HG02970 (cell line): ENCODE results near the gene EYA3.

Source experiments
- ATAC-seq: cut with Tn5 transposase; IDR thresholded peaks from one replicate; pipeline ENCODE4 v1.9.1; 2021; ENCODE audit warnings: mild to moderate bottlenecking, moderate library complexity, moderate number of reproducible peaks; ENCODE audit not compliant: unreplicated experiment, low FRiP score

EYA3 gene

DNA sequence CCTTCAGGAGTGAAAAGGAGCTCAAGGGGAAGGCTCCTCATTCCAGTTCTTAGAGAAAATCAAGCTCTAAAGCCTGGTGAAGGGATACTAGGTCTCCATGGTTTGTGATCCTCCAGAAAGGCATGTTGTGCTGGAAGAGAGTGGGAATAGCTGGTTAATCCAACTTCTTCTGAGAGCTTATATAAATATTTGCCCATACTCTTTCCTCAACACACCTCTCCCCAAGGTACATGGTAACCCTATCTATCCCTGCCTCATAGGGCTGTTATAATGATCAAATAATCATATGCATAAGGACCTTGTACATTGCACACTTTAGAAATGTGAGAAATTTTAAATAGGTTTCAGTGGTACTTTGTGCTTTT lies 114.0 kb downstream of the EYA3 start:
- ATAC-seq = no peak

- ATAC-seq = no peak
These were observed 114.5 kb downstream of the EYA3 start for GRCh38 chr1:27973771-27974416.

DNA sequence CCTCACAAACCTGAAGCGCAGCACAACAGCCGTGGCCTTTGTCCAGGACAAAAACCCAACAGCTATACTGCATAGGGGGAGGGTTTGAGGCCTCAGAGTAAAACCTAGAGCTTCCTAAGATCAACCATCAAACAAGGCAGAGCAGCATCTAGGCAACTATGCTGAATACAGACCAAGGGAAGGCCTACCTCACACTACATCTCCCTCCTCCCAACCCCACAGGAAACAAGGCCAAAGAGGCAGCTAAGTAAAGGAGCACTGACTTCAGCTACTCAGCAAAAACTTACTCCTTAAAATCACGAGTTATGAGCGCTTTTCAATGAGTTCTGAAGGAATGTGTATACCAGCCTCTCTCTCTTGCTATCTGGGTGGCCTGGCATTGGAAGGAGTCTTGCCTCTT lies 116.3 kb downstream of the EYA3 start:
- no peak for ATAC-seq

DNA sequence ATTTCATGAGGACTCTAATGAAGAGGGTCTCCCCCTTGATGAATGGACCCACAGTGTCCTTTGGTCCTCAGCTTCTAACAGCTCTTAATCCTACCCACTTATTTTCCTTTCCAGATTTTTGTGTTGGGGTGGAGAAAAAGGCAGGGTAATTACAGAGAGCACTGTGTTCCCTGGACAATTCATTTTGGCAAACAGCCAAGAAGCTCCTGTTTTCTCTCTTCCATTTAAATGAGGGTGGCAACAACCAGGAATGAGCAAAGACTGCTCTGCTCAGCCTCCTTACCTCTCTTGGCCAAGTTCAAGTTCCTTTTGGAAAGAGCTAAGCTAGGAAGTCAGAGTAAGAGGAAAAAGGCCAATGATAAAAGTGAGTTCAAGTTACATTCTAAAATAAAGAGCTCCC lies 116.7 kb downstream of the EYA3 start:
- ATAC-seq = no peak

- no peak for ATAC-seq
These were observed 118.0 kb downstream of the EYA3 start for GRCh38 chr1:27970401-27970800.

DNA sequence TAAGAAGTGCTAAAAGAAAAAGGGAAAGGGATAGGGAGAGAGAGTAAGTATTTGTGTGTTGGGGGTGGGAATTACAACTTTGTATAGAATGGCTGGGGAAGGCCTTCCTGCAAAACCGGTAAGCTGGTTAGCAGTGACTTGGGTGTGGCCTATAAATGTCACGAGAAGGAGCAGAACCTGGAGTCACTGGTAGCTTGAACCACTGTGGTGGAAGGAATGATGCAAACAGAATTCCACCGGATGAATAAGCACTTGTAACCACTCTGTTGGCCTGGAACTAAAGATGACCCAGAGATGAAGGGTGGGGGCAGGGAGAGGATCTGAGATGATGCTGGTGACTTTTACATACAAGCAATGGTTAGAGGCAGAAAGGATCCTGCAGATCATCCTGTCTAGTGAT lies 119.7 kb downstream of the EYA3 start:
- no peak for ATAC-seq

DNA sequence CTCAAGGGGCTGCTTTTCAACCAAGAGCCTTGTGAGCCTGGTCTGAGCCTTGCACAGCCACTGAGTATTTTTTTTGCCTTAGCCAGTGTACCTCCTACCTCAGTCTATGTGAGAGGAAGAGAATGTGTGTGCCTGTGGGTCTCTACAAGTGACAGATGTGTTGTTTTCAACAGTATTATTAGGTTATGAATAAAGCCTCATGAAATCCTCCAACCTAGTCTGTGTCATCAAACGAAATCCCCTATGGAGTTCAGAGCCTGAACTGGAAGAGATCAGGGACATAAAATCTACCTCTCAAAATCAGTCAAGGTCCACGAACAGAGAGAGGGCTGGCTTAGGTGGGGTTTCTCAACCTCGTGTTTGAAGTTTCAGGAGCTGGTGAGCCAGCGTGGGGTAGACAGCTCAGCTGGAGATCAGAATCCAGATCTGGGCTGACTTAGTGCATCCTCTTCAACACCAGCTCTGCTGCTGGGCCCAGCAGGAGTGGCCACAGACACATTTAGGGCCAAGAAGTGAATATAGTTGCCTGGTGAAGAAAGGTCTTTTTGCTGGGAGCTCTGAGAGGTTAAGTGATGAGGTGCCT lies 120.4 kb downstream of the EYA3 start:
- no peak for ATAC-seq

DNA sequence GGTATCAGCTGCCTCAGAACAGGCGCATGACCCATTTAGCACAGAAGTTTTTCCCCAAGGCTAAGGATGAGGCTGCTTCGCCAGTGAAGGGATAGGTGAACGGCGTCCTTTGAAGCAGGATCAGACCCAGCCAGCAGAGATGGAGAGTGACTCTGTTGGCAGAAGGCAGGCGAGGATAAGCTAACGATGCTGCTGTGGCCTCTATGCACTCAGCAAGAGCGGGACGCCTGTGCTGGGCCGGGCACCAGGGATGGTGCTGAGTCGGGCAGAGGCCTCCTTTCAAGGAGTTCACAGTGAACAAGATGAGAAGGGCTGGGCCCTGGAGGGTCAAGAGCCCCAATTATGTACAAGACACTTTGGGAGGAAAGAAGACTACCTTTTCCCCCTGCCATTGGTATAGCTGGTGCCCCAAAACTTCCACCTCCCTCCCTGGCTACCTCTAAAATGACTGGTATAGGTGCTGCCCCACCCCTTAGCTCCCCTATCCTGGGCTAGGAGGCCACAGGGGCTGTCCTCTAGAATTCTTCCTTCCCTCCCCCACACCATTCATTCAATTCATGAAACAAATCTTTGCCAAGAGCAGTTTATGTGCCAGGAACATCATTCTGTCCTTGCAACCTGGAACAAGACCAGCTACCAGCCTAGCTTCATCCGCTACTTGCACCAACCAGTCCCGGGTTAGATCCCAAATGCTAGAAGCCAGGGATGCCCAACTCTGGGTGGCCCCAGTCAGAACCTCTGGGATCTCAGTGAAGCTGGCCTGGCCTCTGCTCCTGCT lies 121.1 kb downstream of the EYA3 start:
- ATAC-seq = no peak

DNA sequence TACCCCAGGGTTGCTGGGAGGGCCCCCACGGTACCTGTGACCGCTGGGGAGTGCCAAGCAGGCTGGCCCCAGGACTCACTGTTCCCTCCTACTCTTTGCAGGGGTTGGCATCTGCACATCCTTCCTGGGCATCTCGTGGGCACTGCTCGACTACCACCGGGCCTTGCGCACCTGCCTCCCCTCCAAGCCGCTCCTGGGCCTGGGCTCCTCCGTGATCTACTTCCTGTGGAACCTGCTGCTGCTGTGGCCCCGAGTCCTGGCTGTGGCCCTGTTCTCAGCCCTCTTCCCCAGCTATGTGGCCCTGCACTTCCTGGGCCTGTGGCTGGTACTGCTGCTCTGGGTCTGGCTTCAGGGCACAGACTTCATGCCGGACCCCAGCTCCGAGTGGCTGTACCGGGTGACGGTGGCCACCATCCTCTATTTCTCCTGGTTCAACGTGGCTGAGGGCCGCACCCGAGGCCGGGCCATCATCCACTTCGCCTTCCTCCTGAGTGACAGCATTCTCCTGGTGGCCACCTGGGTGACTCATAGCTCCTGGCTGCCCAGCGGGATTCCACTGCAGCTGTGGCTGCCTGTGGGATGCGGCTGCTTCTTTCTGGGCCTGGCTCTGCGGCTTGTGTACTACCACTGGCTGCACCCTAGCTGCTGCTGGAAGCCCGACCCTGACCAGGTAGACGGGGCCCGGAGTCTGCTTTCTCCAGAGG lies 121.9 kb downstream of the EYA3 start:
- no peak for ATAC-seq

- no peak for ATAC-seq
These were observed 125.0 kb downstream of the EYA3 start for GRCh38 chr1:27963393-27963792.

DNA sequence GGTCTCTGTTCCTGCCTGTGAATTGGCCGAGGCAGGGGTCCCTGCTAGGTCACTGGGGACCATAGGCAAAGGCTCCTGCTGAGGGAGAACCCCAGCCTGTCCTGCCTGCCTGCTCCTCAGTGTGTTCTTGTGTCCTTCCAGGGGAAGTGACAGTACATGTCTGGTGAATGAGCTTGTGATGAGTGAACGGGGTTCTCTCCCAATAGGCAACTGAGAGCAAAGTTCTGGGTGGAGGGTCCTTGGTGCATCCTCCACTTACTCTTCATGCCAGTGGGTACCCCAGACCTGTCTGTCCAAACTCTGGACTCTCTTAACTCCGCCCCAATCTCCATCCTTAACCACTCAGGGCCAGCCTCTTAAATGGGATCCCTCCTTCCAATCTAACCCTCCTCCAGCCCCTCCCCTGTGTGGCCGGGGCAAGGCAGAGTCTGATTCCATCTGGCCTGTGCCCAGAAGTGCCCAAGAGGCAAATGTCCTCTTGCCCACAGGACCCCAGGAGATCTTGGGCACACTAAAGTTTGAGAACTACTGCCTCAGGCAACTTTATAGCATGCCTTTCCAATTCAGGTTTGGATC lies 126.7 kb downstream of the EYA3 start:
- ATAC-seq = no peak

DNA sequence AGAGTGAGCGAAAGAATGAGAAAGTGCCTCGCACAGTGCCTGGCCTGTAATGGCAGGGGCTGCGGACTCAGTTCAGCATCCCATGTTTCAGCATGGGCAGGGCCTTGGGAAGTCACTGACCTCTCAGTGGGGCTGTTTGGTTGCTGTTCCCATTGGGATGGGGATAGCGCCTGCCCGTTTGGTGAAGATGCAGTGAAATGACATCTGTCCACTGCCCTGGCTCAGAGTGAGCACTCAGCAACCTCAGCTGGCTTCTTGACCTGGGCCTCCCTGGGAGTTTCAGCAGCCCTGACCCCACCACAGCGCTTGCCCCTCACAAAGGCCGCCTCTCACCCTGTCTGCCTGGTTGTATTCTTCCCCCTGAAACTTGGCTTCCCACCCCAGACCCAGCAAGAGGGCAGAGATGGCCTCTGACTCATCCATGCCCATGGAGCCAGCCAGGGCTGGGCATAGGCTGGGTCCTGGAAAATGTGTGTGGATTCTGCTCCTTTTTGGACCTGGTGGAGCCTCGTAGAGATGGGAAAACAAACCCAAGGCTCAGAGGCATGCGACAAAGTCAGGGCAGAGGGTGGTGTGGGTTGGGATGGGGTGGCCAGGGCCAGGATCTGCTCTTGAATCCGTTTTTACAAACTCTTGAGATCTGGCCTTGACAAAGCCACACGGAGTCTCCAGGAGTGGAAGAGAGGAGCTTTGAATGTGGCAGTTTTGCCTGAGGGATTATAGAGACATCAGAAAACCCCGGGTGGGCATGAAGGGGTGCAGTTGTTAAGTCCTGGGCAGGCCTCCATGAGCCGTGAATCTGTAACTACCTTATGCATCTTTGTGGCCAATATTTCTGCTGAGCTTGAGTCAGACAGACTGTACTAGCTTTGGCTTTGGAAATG lies 127.4 kb downstream of the EYA3 start:
- no peak for ATAC-seq

DNA sequence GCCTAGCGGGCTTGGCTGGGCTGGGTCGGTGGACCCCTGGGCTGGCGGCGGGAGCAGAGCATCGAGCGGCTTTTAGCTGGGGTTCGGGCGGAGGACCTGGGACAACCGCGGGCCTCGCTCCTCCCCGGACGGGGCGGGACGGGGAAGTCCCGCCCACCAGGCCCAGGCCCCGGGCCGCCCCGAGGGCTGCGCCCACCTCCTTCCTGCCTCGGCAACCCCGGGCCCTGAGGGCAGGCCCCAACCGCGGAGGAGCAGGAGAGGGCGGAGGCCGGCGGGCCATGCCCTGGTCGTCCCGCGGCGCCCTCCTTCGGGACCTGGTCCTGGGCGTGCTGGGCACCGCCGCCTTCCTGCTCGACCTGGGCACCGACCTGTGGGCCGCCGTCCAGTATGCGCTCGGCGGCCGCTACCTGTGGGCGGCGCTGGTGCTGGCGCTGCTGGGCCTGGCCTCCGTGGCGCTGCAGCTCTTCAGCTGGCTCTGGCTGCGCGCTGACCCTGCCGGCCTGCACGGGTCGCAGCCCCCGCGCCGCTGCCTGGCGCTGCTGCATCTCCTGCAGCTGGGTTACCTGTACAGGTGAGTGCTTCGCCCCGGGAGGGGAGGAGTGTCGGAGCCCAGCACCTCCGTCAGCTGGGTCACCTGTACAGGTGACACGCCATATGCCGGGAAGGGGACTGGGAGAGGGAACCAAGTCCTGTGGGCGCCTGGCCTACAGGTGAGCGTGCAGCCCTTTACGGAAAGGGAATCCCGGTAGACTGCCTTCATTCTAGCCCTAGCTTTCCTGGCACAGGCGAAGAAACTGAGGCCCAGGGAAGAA lies 128.4 kb downstream of the EYA3 start, which contains the start of gene XKR8:
XKR8 (plus strand) TSS at position 182 of the 812 bp plus-strand sequence; CDS start at position 279, 97 bp downstream.
- peak; percentile 65 for ATAC-seq

GRCh38 chr1:27958513-27958912 lies 129.9 kb downstream of the EYA3 start:
- ATAC-seq = no peak

DNA sequence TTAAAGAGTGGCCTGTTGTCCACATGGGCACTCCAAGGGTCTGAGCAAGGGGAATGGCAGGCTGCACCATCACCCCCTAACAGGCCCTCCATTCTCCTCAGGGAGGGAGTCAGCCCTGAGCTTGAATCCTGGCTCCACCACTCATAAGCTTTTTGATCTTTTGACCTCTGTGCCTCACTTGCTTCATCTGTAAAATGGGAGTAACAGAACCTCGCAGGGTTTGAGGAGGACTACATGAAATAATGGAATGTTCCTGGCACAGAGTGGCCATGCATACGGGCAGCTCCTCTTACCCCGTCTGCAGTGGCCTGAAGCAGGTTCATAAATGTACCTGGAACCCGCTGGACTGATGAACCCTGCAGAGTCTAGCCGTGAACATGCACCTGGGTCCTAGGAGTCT lies 130.8 kb downstream of the EYA3 start:
- no peak for ATAC-seq

DNA sequence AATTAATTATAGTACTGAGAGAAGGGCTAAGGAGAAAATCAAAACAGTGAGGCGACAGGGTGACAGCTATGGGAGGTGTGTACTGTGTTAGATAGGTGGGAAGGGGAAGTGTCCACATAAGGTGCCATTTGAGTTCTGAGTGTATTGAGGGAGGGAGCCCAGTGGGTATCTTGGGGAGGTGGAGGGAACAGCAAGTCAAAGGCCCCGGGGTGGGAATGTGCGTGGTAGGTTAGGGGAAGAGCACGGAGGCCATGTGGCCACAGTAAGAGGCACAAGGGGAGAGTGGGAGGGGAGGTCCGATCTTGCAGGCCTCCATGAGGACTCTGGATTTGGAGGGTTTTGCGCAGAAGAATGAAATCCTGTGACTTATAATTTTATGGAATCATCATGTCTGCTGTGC lies 131.6 kb downstream of the EYA3 start:
- ATAC-seq = no peak

DNA sequence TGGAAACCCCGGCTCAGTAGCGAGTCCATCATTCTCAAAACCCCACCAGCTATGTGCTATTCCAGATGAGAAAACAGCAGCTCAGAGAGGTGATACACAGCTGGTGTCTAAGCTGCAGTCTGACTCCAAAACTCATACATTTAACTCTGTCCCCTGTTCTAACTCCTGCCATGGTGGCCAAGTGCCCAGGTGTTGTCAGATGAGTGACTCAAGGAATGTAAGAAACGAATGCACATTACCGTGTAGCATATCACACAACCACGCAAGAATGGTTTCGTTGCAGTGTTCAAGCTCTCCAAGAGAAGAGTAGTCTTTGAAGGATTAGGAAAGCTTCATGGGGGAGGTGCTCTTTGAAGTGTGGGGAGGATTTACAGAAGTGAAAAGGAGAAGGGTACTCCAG lies 133.3 kb downstream of the EYA3 start:
- ATAC-seq = no peak

DNA sequence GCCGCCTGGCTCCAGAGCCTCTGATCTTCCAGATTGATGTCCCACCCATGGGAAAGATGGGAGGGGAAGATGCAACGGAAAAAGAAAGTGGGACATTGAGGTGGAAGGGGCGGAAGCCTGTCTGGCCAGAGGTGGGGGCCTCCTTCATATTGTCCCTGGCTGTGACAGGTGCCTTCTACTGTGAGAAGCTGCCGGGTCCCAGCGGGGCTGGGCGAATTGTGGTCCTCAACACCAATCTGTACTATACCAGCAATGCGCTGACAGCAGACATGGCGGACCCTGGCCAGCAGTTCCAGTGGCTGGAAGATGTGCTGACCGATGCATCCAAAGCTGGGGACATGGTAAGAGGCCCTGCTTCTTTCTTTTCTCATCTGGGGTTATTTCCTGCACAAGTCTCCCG lies 134.2 kb downstream of the EYA3 start:
- ATAC-seq = no peak

DNA sequence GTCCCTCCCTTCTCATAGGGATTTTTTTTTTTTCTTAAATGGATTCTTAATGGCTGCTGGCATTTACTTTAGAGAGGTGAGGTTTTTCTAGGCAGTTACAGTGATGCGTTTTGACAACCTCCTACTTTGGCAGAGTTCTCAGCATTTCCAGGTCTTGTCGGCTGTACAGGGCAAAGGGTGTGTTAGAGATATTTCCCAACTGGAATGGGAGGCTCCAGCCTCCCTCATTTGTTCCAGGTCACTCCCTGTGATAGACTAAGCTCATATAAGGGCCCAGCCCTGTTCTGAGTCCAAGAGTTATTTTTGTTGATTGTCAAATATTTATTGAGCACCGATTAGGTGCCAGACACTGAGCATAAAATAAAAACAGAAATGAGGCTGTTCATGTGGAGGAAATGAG lies 136.3 kb downstream of the EYA3 start:
- no peak for ATAC-seq
